Effector memory CD4-positive, alpha-beta T cell (primary cell): ENCODE data around the gene ZDHHC7.

Source experiments
- DNase-seq, 3 donors: peaks; one replicate each; pipeline ENCODE4 v3.0.0-alpha.2; 2020
- H3K27ac ChIP-seq: 2 replicates; pipeline ENCODE4 v1.7.0; 2013; ENCODE audit warnings: mild to moderate bottlenecking, low read length, moderate library complexity; ENCODE audit not compliant: insufficient read depth, poor library complexity, severe bottlenecking
- H3K27me3 ChIP-seq: replicated peaks from 2 replicates; pipeline ENCODE4 v1.7.0; 2013; ENCODE audit warnings: mild to moderate bottlenecking, low read length; ENCODE audit not compliant: insufficient read depth, control insufficient read depth, poor library complexity, severe bottlenecking
- H3K36me3 ChIP-seq: 2 replicates; pipeline ENCODE4 v1.7.0; 2013; ENCODE audit warnings: mild to moderate bottlenecking, low read length, moderate library complexity; ENCODE audit not compliant: control insufficient read depth, insufficient read depth
- H3K4me1 ChIP-seq: 2 replicates; pipeline ENCODE4 v1.7.0; 2013; ENCODE audit warnings: low read length, mild to moderate bottlenecking; ENCODE audit not compliant: control insufficient read depth, insufficient read depth, poor library complexity, severe bottlenecking
- H3K4me3 ChIP-seq: 2 replicates; pipeline ENCODE4 v1.7.0; 2013; ENCODE audit warnings: low read length, low read depth, mild to moderate bottlenecking; ENCODE audit not compliant: insufficient read depth, poor library complexity, severe bottlenecking
- H3K9me3 ChIP-seq: 2 replicates; pipeline ENCODE4 v1.7.0; 2013; ENCODE audit warnings: mild to moderate bottlenecking, low read length, moderate library complexity; ENCODE audit not compliant: control insufficient read depth

Gene ZDHHC7

DNA sequence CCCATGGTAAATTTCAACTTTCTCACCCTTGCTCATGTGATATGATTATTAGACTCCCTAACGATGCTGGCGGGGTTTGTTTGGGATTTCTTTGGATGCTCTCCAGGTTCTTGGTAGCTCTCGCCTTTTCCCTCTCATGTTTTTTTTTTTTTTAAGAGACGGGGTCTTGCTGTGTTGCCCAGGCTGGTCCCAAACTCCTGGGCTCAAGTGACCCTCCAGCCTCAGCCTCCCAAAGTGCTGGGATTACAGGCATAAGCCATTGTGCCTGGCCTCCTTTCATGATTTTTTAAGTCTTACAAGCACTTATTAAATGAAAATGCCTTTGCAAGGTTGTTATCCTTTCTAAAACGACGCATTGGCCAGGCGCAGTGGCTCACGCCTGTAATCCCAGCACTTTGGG lies 40.3 kb upstream of the ZDHHC7 start:
- H3K27me3 ChIP-seq, result no peaks in the 10 kb centered on the region
- H3K9me3 ChIP-seq, result no peaks in the 10 kb centered on the region
- DNase-seq, result no peak
- H3K36me3 ChIP-seq, result no peaks in the 10 kb centered on the region
- H3K27ac ChIP-seq, result no peak overlapping the region
- no peak overlapping the region for H3K4me3 ChIP-seq
- peaks cover 23% of the 10 kb centered on the region for H3K4me1 ChIP-seq

DNA sequence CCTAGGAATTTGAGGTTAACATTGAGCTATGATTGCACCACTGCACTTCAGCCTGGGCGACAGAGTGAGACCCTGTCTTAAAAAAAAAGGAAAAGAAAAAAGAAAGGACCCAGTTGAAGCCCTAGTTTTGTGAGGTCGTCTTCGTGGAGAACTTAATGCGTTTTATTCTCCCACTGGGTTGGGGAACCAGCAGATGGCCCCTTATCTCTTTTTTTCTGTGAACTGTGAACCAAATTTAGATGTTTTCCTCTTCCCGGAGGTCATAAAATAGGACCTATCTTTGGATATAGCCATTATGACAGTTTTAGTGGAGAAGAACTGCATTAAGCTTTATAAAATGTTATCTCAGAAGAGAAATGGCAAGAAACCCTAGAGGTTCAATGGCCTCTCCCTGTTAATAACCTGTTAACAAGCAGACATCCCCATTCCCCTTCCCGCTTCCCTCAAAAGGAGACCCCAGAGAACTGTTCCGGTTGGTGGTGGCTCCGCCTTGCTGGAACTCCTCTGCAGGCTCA lies 39.8 kb upstream of the ZDHHC7 start:
- Histone ChIP-seq H3K36me3 (no peaks in the 10 kb centered on the region), H3K27ac (no peak overlapping the region), H3K4me1 (peaks cover 18% of the 10 kb centered on the region), H3K4me3 (no peak overlapping the region), H3K27me3 (no peaks in the 10 kb centered on the region), H3K9me3 (no peaks in the 10 kb centered on the region)
- DNase-seq, result no peak

- no peaks in the 10 kb centered on the region for H3K27me3 ChIP-seq
- H3K36me3 ChIP-seq, result no peaks in the 10 kb centered on the region
- no peak overlapping the region for H3K27ac ChIP-seq
- no peak for DNase-seq
- no peak overlapping the region for H3K4me3 ChIP-seq
- peaks cover 5% of the 10 kb centered on the region for H3K4me1 ChIP-seq
- H3K9me3 ChIP-seq, result no peaks in the 10 kb centered on the region
Observed at GRCh38 chr16:85049706-85050305, 38.5 kb upstream of the ZDHHC7 start.

- H3K9me3 ChIP-seq, result no peaks in the 10 kb centered on the region
- no peak overlapping the region for H3K27ac ChIP-seq
- DNase-seq, result no peak
- H3K36me3 ChIP-seq, result no peaks in the 10 kb centered on the region
- no peak overlapping the region for H3K4me3 ChIP-seq
- no peaks in the 10 kb centered on the region for H3K27me3 ChIP-seq
- H3K4me1 ChIP-seq, result no peaks in the 10 kb centered on the region
Observed at GRCh38 chr16:85048921-85049562, 37.7 kb upstream of the ZDHHC7 start.

DNA sequence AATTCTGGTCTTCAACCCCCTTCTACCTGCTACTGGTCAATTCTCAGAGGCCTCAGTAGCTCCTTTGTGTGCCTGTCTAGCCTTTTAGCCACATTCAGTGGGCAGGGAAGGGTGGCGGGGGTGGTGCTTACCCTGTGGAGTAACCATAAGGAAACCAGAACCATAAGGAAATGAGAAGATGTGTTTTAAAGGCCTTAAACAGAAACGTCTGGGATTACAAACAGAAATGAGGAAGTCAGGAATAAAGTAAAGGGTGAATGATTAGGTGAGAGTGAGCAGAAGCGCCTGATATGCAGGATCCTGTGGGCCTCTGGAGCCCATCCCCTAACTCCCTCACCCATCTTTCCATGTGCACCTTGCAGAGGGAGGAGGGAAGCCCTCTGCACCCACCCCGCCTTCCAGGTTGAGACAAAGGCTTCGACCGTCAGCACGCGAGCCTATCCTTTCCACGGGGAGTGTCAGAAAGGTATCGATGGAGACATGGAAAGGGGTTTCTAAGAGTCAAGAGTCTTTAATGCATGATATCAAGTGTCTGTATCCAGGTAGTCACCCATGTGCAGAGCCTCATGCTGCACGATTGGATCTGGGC lies 36.6 kb upstream of the ZDHHC7 start:
- H3K27me3 ChIP-seq, result no peaks in the 10 kb centered on the region
- DNase-seq, result no peak
- H3K4me3 ChIP-seq, result no peak overlapping the region
- no peaks in the 10 kb centered on the region for H3K4me1 ChIP-seq
- no peak overlapping the region for H3K27ac ChIP-seq
- H3K36me3 ChIP-seq, result no peaks in the 10 kb centered on the region
- H3K9me3 ChIP-seq, result no peaks in the 10 kb centered on the region

DNA sequence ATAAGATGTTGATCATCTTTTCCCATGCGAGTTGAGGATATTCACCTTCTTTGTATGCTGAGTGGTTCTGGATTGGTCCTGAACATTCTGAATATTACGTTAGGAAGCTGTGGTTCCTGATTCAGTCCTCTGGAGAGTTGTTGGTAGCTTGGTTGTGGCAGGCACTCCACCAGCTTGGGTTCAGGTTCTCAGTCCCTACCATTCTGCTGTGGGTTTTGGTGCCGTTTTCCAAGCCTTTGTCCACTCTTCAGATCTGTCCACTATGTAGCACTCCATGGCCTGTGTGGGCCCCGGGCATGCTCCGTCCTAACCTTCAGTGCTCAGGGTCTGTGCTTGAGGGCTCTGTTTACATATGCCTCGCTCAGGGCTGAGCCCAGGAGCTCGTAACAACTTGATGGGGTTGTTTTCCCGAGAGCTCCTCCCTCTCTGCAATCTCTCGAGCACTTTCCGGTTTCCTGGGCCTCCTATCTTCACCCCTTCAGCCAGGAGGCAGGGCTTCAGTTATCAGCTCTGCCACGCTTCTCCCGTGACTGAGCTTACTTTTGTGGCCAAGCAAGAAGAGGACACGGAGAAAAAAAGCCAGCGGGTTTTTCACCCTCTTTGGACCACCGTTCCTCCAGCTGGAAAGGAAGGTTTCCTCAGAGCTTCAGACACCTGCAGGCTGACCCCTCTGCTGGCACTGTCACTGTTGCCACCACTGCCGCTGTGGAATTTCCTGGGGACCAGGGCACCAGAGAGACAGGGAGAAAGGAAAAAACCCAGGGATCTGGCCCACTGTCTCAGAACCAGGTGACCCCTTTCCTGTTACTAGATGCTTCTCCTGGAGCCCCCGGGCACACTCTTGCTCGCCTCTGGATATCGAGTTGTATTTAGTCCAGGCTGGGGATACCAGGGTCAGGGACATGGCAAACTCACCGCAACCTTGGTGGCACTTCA lies 35.9 kb upstream of the ZDHHC7 start:
- DNase-seq, result no peak
- Histone ChIP-seq H3K27ac (no peak overlapping the region), H3K27me3 (no peaks in the 10 kb centered on the region), H3K9me3 (no peaks in the 10 kb centered on the region), H3K4me1 (no peaks in the 10 kb centered on the region), H3K4me3 (no peak overlapping the region), H3K36me3 (no peaks in the 10 kb centered on the region)

- Histone ChIP-seq H3K36me3 (no peaks in the 10 kb centered on the region), H3K4me3 (no peak overlapping the region), H3K9me3 (no peaks in the 10 kb centered on the region), H3K27me3 (no peaks in the 10 kb centered on the region), H3K4me1 (no peaks in the 10 kb centered on the region), H3K27ac (no peak overlapping the region)
- DNase-seq, result no peak
Observed at GRCh38 chr16:85046472-85046916, 35.2 kb upstream of the ZDHHC7 start.

DNA sequence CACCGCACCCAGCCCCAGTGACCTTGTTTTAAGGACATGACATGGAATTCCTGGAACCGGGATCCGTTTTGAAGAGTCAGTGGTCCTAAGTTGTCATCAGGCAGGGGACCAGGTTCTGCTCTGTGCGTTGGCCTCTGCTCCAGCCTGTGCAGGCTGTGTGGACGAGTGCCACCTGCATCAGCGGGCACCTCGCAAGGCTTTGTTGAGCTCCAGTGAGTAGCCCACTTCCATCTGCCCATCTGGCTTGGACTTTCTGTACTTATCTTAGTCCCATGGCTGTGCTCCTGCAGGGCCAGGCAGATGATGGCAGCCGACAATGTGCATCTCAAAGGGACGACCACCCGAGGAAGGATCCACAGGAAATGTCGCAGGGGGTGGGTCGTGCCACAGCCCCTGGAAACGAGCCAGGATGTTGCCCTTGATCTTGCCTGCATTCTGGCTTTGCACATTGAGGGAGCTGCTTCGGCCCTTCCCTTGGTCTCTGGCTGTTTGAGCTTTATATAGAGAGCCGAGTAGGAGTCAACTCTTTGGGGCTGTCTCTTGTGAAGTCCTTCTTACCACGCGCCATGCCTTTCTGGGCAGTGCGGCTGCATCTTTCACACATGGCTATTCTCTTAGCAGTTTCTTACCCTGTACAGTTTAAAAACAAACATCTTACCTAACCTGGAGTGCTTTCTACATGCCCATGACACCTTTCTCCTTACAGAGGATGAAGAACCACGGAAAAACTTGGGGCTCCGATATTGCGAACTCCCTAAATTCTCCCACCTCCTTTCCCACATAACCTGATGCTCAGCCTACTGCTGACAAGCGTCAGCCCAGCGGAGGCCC lies 34.5 kb upstream of the ZDHHC7 start:
- Histone ChIP-seq H3K36me3 (no peaks in the 10 kb centered on the region), H3K4me3 (no peak overlapping the region), H3K27me3 (no peaks in the 10 kb centered on the region), H3K4me1 (no peaks in the 10 kb centered on the region), H3K27ac (no peak overlapping the region), H3K9me3 (no peaks in the 10 kb centered on the region)
- no peak for DNase-seq

DNA sequence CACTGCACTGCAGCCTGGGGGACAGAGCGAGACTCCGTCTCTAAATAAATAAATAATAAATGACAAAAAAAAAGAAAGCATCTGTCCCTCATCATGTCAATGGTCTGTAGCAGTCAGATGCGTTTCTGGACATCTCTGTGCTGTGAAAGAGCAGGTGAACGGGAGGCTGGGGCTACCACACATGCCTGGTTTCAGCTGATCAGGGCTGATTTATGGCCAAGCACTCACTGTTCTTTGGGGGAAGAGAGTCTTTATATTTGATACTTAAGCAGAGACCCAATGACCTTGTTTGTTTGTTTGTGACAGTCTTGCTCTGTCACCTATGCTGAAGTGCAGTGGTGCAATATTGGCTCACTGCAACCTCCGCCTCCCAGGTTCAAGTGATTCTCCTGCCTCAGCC lies 33.7 kb upstream of the ZDHHC7 start:
- DNase-seq, result no peak
- no peak overlapping the region for H3K27ac ChIP-seq
- H3K27me3 ChIP-seq, result no peaks in the 10 kb centered on the region
- H3K4me3 ChIP-seq, result no peak overlapping the region
- no peaks in the 10 kb centered on the region for H3K4me1 ChIP-seq
- no peaks in the 10 kb centered on the region for H3K9me3 ChIP-seq
- no peaks in the 10 kb centered on the region for H3K36me3 ChIP-seq
